Measurements from ENCODE around the gene GSG1L.

GSG1L gene

GRCh38 chr16:27789595-27790241, 273.8 kb downstream of the GSG1L start:
- Histone ChIP-seq H3K4me3 (ENCODE audit: low read depth in 1 of 5, low read length in 5 of 5) (no peak overlapping the region), H3K27me3 (ENCODE audit: control insufficient read depth in 5 of 5, insufficient read depth in 4 of 5, low read length in 5 of 5) (peaks cover 0 to 12% (median 8%) of the 10 kb centered on the region in 5 donors), H3K4me1 (ENCODE audit: control insufficient read depth in 5 of 5, insufficient read depth in 5 of 5, low read length in 5 of 5) (peaks cover 0 to 2% (median 0%) of the 10 kb centered on the region in 5 donors), H3K9me3 (ENCODE audit: control insufficient read depth in 5 of 5, low read length in 5 of 5) (peaks cover 0 to 13% (median 0%) of the 10 kb centered on the region in 5 donors), H3K27ac (ENCODE audit: low read depth, low read length) (no peak overlapping the region), H3K9ac (ENCODE audit: low read length in 5 of 5) (no peak overlapping the region), H3K36me3 (ENCODE audit: control insufficient read depth in 5 of 5, insufficient read depth in 5 of 5, low read length in 5 of 5) (no peaks in the 10 kb centered on the region)

GRCh38 chr16:27789150-27789549, 274.4 kb downstream of the GSG1L start:
- Histone ChIP-seq H3K4me1 (ENCODE audit: control insufficient read depth in 5 of 5, insufficient read depth in 5 of 5, low read length in 5 of 5) (peaks cover 0 to 2% (median 0%) of the 10 kb centered on the region in 5 donors), H3K27me3 (ENCODE audit: control insufficient read depth in 5 of 5, insufficient read depth in 4 of 5, low read length in 5 of 5) (peaks cover 0 to 16% (median 8%) of the 10 kb centered on the region in 5 donors)

GRCh38 chr16:27787665-27788064, 275.8 kb downstream of the GSG1L start:
- H3K27me3 ChIP-seq (ENCODE audit: control insufficient read depth in 5 of 5, insufficient read depth in 4 of 5, low read length in 5 of 5): peaks cover 5 to 27% (median 12%) of the 10 kb centered on the region in 5 donors
- no peak overlapping the region for H3K9ac ChIP-seq (ENCODE audit: low read length in 5 of 5)
- H3K4me1 ChIP-seq (ENCODE audit: control insufficient read depth in 5 of 5, insufficient read depth in 5 of 5, low read length in 5 of 5): no peaks in the 10 kb centered on the region
- H3K27ac ChIP-seq (ENCODE audit: low read depth, low read length): no peak overlapping the region
- H3K4me3 ChIP-seq (ENCODE audit: low read depth in 1 of 5, low read length in 5 of 5): no peak overlapping the region
- H3K36me3 ChIP-seq (ENCODE audit: control insufficient read depth in 5 of 5, insufficient read depth in 5 of 5, low read length in 5 of 5): no peaks in the 10 kb centered on the region
- H3K9me3 ChIP-seq (ENCODE audit: control insufficient read depth in 5 of 5, low read length in 5 of 5): peaks cover 0 to 13% (median 0%) of the 10 kb centered on the region in 5 donors

More at GRCh38 chr16:27789150-27789549, 274.4 kb downstream of the GSG1L start:
- no peak overlapping the region for H3K4me3 ChIP-seq (ENCODE audit: low read depth in 1 of 5, low read length in 5 of 5)
- no peaks in the 10 kb centered on the region for H3K36me3 ChIP-seq (ENCODE audit: control insufficient read depth in 5 of 5, insufficient read depth in 5 of 5, low read length in 5 of 5)
- H3K27ac ChIP-seq (ENCODE audit: low read depth, low read length): no peak overlapping the region
- no peak overlapping the region for H3K9ac ChIP-seq (ENCODE audit: low read length in 5 of 5)
- H3K9me3 ChIP-seq (ENCODE audit: control insufficient read depth in 5 of 5, low read length in 5 of 5): peaks cover 0 to 13% (median 0%) of the 10 kb centered on the region in 5 donors

- Histone ChIP-seq H3K36me3 (ENCODE audit: control insufficient read depth in 5 of 5, insufficient read depth in 5 of 5, low read length in 5 of 5) (no peaks in the 10 kb centered on the region), H3K27me3 (ENCODE audit: control insufficient read depth in 5 of 5, insufficient read depth in 4 of 5, low read length in 5 of 5) (peaks cover 5 to 33% (median 14%) of the 10 kb centered on the region in 5 donors), H3K4me3 (ENCODE audit: low read depth in 1 of 5, low read length in 5 of 5) (no peak overlapping the region), H3K27ac (ENCODE audit: low read depth, low read length) (no peak overlapping the region), H3K9me3 (ENCODE audit: control insufficient read depth in 5 of 5, low read length in 5 of 5) (peaks cover 0 to 13% (median 0%) of the 10 kb centered on the region in 5 donors), H3K4me1 (ENCODE audit: control insufficient read depth in 5 of 5, insufficient read depth in 5 of 5, low read length in 5 of 5) (no peaks in the 10 kb centered on the region), H3K9ac (ENCODE audit: low read length in 5 of 5) (no peak overlapping the region)
These were observed 276.4 kb downstream of the GSG1L start for GRCh38 chr16:27786923-27787625.

GRCh38 chr16:27786221-27786922, 277.1 kb downstream of the GSG1L start:
- no peak overlapping the region for H3K4me3 ChIP-seq (ENCODE audit: low read depth in 1 of 5, low read length in 5 of 5)
- H3K36me3 ChIP-seq (ENCODE audit: control insufficient read depth in 5 of 5, insufficient read depth in 5 of 5, low read length in 5 of 5): no peaks in the 10 kb centered on the region
- peaks cover 5 to 33% (median 14%) of the 10 kb centered on the region in 5 donors for H3K27me3 ChIP-seq (ENCODE audit: control insufficient read depth in 5 of 5, insufficient read depth in 4 of 5, low read length in 5 of 5)
- peaks cover 0 to 13% (median 0%) of the 10 kb centered on the region in 5 donors for H3K9me3 ChIP-seq (ENCODE audit: control insufficient read depth in 5 of 5, low read length in 5 of 5)
- H3K9ac ChIP-seq (ENCODE audit: low read length in 5 of 5): no peak overlapping the region
- no peak overlapping the region for H3K27ac ChIP-seq (ENCODE audit: low read depth, low read length)
- H3K4me1 ChIP-seq (ENCODE audit: control insufficient read depth in 5 of 5, insufficient read depth in 5 of 5, low read length in 5 of 5): no peaks in the 10 kb centered on the region

GRCh38 chr16:27785307-27785678, 278.2 kb downstream of the GSG1L start:
- Histone ChIP-seq H3K4me3 (ENCODE audit: low read depth in 1 of 5, low read length in 5 of 5) (no peak overlapping the region), H3K27ac (ENCODE audit: low read depth, low read length) (no peak overlapping the region), H3K9me3 (ENCODE audit: control insufficient read depth in 5 of 5, low read length in 5 of 5) (peaks cover 0 to 13% (median 0%) of the 10 kb centered on the region in 5 donors), H3K9ac (ENCODE audit: low read length in 5 of 5) (no peak overlapping the region), H3K27me3 (ENCODE audit: control insufficient read depth in 5 of 5, insufficient read depth in 4 of 5, low read length in 5 of 5) (peaks cover 5 to 33% (median 14%) of the 10 kb centered on the region in 5 donors), H3K36me3 (ENCODE audit: control insufficient read depth in 5 of 5, insufficient read depth in 5 of 5, low read length in 5 of 5) (no peaks in the 10 kb centered on the region), H3K4me1 (ENCODE audit: control insufficient read depth in 5 of 5, insufficient read depth in 5 of 5, low read length in 5 of 5) (peaks cover 0 to 3% (median 0%) of the 10 kb centered on the region in 5 donors)

- no peaks in the 10 kb centered on the region for H3K36me3 ChIP-seq (ENCODE audit: control insufficient read depth in 5 of 5, insufficient read depth in 5 of 5, low read length in 5 of 5)
- H3K4me1 ChIP-seq (ENCODE audit: control insufficient read depth in 5 of 5, insufficient read depth in 5 of 5, low read length in 5 of 5): peaks cover 0 to 3% (median 2%) of the 10 kb centered on the region in 5 donors
- H3K9ac ChIP-seq (ENCODE audit: low read length in 5 of 5): no peak overlapping the region
These were observed 278.9 kb downstream of the GSG1L start for GRCh38 chr16:27784351-27785306.

GRCh38 chr16:27781981-27782880, 281.3 kb downstream of the GSG1L start:
- H3K36me3 ChIP-seq (ENCODE audit: control insufficient read depth in 5 of 5, insufficient read depth in 5 of 5, low read length in 5 of 5): peaks cover 0 to 21% (median 12%) of the 10 kb centered on the region in 5 donors
- no peak overlapping the region for H3K4me3 ChIP-seq (ENCODE audit: low read depth in 1 of 5, low read length in 5 of 5)
- H3K9ac ChIP-seq (ENCODE audit: low read length in 5 of 5): no peak overlapping the region
- peaks cover 0 to 3% (median 2%) of the 10 kb centered on the region in 5 donors for H3K4me1 ChIP-seq (ENCODE audit: control insufficient read depth in 5 of 5, insufficient read depth in 5 of 5, low read length in 5 of 5)
- H3K27ac ChIP-seq (ENCODE audit: low read depth, low read length): no peak overlapping the region
- H3K27me3 ChIP-seq (ENCODE audit: control insufficient read depth in 5 of 5, insufficient read depth in 4 of 5, low read length in 5 of 5): peaks cover 5 to 33% (median 14%) of the 10 kb centered on the region in 5 donors
- no peaks in the 10 kb centered on the region for H3K9me3 ChIP-seq (ENCODE audit: control insufficient read depth in 5 of 5, low read length in 5 of 5)

More at GRCh38 chr16:27784351-27785306, 278.9 kb downstream of the GSG1L start:
- Histone ChIP-seq H3K27ac (ENCODE audit: low read depth, low read length) (no peak overlapping the region), H3K27me3 (ENCODE audit: control insufficient read depth in 5 of 5, insufficient read depth in 4 of 5, low read length in 5 of 5) (peaks cover 5 to 33% (median 14%) of the 10 kb centered on the region in 5 donors), H3K4me3 (ENCODE audit: low read depth in 1 of 5, low read length in 5 of 5) (no peak overlapping the region), H3K9me3 (ENCODE audit: control insufficient read depth in 5 of 5, low read length in 5 of 5) (peaks cover 0 to 9% (median 0%) of the 10 kb centered on the region in 5 donors)

All from subcutaneous abdominal adipose tissue (tissue), 5 donors.